Glutamatergic neuron (in vitro differentiated cells): ENCODE measurements around the gene AQP2. TPM values are rescaled to one million over a fixed set of nuclear protein-coding genes. Genes with fewer than 3 reads are reported as not detected.

ENCODE experiments used
- DNase-seq: peaks from one replicate; pipeline ENCODE4 v3.0.0; 2022
- H3K27ac Mint-ChIP-seq: one replicate; pipeline ENCODE4 v1.8.0; 2020; ENCODE audit warnings: mild to moderate bottlenecking, mixed read lengths, inconsistent platforms; ENCODE audit not compliant: unreplicated experiment
- H3K27me3 Mint-ChIP-seq: one replicate; pipeline ENCODE4 v1.8.0; 2020; ENCODE audit warnings: mild to moderate bottlenecking, moderate library complexity, mixed read lengths, inconsistent platforms; ENCODE audit not compliant: unreplicated experiment
- H3K36me3 Mint-ChIP-seq: one replicate; pipeline ENCODE4 v1.8.0; 2020; ENCODE audit warnings: mild to moderate bottlenecking, mixed read lengths, inconsistent platforms; ENCODE audit not compliant: unreplicated experiment
- H3K4me1 Mint-ChIP-seq: one replicate; pipeline ENCODE4 v1.8.0; 2020; ENCODE audit warnings: mild to moderate bottlenecking, low read depth, mixed read lengths, inconsistent platforms; ENCODE audit not compliant: unreplicated experiment
- H3K4me3 Mint-ChIP-seq: one replicate; pipeline ENCODE4 v1.8.0; 2020; ENCODE audit warnings: mild to moderate bottlenecking, mixed read lengths, inconsistent platforms; ENCODE audit not compliant: unreplicated experiment
- H3K9me3 Mint-ChIP-seq: one replicate; pipeline ENCODE4 v1.8.0; 2020; ENCODE audit warnings: mild to moderate bottlenecking, moderate library complexity, mixed read lengths, inconsistent platforms; ENCODE audit not compliant: unreplicated experiment
- total RNA-seq: library from RNA; stranded (reverse); fragmentation: NEBNext Ultra II Directional; extraction: Animal tissue kit (Norgen Biotek cat#: 25700); gene quantifications from one replicate; pipeline ENCODE4 v1.2.1, GENCODE V29; 2021; ENCODE audit not compliant: unreplicated experiment
- TF ChIP-seq, protein P1 (sequence below): fragments of 200-600 bp; sonication (generic); IDR thresholded peaks from one replicate; pipeline ENCODE4 v1.5.0; 2021; ENCODE audit not compliant: partially characterized antibody, unreplicated experiment

The AQP2 gene
- total RNA-seq, 1 donor from 2014 or later, result not detected

DNA sequence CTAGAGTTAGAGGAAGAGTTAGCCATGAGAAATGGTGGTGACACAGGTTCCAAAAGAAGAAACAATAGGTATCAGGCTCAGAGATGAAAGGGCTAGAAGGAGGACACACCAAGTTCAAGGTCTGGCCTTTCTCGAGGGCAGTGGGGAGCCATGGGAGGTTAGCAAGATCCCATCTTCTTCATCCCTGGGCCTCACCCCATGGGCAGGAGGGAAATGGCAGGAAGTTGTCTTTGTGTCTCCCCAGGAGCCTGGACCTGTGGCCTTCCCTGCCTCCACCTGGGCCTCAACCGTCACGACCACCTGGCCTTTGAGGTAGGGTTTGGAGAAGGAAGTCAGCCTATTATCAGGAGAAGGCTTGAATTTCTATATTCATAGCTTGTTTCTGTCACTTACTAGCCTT lies 5.8 kb upstream of the AQP2 start:
- Mint-ChIP-seq H3K27me3 (peaks cover 4% of the 10 kb centered on the region), H3K9me3 (peaks cover 3% of the 10 kb centered on the region), H3K27ac (no peak overlapping the region), H3K4me1 (peaks cover 4% of the 10 kb centered on the region), H3K36me3 (no peaks in the 10 kb centered on the region), H3K4me3 (no peak overlapping the region)
- TF ChIP-seq, protein P1, sequence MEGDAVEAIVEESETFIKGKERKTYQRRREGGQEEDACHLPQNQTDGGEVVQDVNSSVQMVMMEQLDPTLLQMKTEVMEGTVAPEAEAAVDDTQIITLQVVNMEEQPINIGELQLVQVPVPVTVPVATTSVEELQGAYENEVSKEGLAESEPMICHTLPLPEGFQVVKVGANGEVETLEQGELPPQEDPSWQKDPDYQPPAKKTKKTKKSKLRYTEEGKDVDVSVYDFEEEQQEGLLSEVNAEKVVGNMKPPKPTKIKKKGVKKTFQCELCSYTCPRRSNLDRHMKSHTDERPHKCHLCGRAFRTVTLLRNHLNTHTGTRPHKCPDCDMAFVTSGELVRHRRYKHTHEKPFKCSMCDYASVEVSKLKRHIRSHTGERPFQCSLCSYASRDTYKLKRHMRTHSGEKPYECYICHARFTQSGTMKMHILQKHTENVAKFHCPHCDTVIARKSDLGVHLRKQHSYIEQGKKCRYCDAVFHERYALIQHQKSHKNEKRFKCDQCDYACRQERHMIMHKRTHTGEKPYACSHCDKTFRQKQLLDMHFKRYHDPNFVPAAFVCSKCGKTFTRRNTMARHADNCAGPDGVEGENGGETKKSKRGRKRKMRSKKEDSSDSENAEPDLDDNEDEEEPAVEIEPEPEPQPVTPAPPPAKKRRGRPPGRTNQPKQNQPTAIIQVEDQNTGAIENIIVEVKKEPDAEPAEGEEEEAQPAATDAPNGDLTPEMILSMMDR, result no peak
- no peak for DNase-seq

DNA sequence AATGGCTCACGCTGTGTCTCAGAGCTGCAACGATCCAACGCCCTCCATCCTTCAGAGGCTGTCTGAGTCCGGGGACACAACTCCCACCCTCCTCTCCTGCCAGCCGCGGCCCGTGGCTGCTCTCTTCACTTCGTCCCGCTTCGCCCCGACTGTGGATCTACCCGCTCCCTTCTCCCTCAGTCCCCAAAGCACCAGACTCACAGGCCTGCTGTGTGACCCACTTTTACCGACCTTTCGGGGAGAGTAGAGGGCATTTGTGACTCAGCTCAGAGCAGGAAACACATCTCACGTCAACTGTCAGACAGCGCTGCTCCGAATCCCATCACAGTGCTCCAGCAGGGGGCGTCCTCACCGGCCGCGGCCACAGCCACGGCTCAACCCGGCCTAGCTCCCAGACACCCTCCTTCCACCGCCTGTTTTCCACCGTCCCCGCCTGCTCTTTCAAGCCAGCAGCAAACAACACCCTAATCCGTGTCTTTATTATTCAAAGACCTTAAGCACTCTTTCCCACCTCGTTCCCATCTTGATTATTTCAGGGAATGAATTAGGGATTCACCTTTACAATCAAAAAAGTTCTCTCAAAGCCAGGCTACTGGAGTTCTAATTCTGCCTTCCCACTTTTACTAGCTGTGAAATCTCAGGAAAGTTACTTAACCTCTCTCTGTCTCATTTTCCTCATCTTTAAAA lies 5.0 kb upstream of the AQP2 start:
- DNase-seq, result peak; percentile 90
- Mint-ChIP-seq H3K4me3 (peak overlapping the region; percentile 80), H3K36me3 (no peaks in the 10 kb centered on the region), H3K27ac (no peak overlapping the region), H3K4me1 (peaks cover 6% of the 10 kb centered on the region), H3K27me3 (peaks cover 4% of the 10 kb centered on the region), H3K9me3 (peaks cover under 1% of the 10 kb centered on the region)
- TF ChIP-seq, protein P1, result peak; percentile 85

DNA sequence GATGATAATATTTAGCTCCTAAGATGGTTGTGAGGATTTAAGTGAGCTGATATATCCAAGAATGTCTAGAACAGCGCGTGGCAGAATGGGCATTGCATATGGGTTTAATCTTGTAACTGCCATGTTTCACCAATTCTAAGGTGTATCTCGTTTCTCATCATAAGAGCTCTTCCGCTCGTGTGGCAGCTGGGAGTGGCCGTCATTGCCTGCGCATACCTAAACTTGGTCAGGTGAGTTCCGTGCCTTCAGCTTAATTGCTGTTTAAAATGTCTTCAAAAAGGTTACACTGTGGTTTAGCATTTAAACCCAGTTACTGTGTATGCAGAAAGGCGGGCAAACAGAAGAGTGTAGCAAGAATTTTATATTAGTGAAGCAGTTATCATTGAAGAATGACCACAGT lies 4.5 kb upstream of the AQP2 start:
- TF ChIP-seq, protein P1, result no peak
- Mint-ChIP-seq H3K36me3 (no peaks in the 10 kb centered on the region), H3K4me3 (peak overlapping the region; percentile 22), H3K9me3 (no peaks in the 10 kb centered on the region), H3K4me1 (peaks cover 6% of the 10 kb centered on the region), H3K27me3 (no peaks in the 10 kb centered on the region), H3K27ac (peak overlapping the region; percentile 30)
- no peak for DNase-seq

DNA sequence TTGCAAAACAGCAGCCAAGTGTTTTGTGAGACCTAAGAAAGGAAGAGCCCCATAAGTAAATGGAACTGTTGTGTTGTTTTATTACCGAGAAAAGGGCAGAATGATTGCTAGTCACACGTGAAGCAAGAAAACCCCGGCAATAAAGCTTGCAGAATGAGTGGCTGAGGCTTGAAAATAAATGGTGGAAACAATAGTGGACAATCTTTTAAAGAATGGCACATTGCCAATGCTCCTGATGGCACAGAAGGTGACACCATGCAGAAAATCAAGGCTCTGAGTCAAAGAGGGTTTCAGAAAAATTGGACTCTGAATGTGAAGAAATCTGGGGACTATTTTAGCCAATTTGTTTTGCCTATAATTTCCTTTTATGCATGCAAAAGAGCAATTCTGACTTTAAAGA lies 4.0 kb upstream of the AQP2 start:
- Mint-ChIP-seq H3K4me3 (no peak overlapping the region), H3K36me3 (no peaks in the 10 kb centered on the region), H3K9me3 (no peaks in the 10 kb centered on the region), H3K27ac (no peak overlapping the region), H3K27me3 (no peaks in the 10 kb centered on the region), H3K4me1 (peaks cover 6% of the 10 kb centered on the region)
- TF ChIP-seq, protein P1, result no peak
- DNase-seq, result no peak

DNA sequence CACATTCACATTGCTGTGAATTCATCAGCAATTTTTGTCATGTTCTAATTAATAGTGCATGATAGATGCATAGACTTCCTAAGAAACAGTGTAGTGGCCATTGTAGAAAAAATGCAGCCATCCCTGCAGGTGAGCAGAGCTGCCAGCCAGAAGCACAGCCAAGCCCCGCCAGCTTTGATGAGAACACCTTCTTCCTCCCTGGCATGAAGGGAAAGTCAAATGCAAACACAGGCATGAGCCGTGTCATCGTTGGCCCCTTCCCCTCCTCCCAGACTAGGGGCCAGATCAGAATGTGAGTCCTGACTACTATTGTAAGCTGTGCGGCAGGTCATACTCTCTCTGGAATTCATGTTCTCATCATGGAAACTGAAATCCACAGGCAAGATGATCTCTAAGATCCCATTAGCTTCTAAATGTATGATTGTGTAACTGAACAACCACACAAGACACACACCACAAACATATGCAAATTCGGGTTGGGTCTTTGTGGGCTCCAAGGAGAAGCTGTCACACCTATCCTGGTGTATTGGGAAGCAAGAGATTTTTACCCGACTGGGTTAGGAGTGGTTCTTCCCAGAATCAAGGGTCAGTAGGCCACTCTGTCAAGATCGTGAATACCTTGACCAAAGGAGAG lies 2.8 kb upstream of the AQP2 start:
- no peak overlapping the region for H3K4me3 Mint-ChIP-seq
- no peaks in the 10 kb centered on the region for H3K9me3 Mint-ChIP-seq
- H3K36me3 Mint-ChIP-seq, result no peaks in the 10 kb centered on the region
- H3K27me3 Mint-ChIP-seq, result no peaks in the 10 kb centered on the region
- H3K4me1 Mint-ChIP-seq, result peaks cover 6% of the 10 kb centered on the region
- no peak overlapping the region for H3K27ac Mint-ChIP-seq
- TF ChIP-seq, protein P1, result no peak
- no peak for DNase-seq
